Esophagus muscularis mucosa (tissue), 4 donors: ENCODE results near the gene C11orf21.

ENCODE experiments used
- EP300 ChIP-seq: sonication (generic); formaldehyde crosslinking; IDR thresholded peaks from one replicate; pipeline ENCODE4 v1.6.1; 2017; ENCODE audit warnings: antibody characterized with exemption
- POLR2A ChIP-seq: fragments of 450-650 bp; IDR thresholded peaks from one replicate; pipeline ENCODE4 v1.6.1; 2017; ENCODE audit warnings: antibody characterized with exemption, moderate library complexity, mild to moderate bottlenecking, low read depth
- POLR2AphosphoS5 ChIP-seq, 2 donors: sonication (generic); formaldehyde crosslinking; IDR thresholded peaks; one replicate each; pipeline ENCODE4 v1.6.1; 2017; ENCODE audit warnings: antibody characterized with exemption in 2 of 2
- TF ChIP-seq, protein P1 (sequence below), 3 experiments: fragments of 200-600 bp in 2 of 3; fragments of 450-650 bp in 1 of 3; sonication (generic) in 2 of 3; IDR thresholded peaks; one replicate each; pipeline ENCODE4 v1.5.1; 2017 to 2019; ENCODE audit warnings: antibody characterized with exemption in 3 of 3, mild to moderate bottlenecking in 2 of 3, moderate library complexity in 1 of 3

DNA sequence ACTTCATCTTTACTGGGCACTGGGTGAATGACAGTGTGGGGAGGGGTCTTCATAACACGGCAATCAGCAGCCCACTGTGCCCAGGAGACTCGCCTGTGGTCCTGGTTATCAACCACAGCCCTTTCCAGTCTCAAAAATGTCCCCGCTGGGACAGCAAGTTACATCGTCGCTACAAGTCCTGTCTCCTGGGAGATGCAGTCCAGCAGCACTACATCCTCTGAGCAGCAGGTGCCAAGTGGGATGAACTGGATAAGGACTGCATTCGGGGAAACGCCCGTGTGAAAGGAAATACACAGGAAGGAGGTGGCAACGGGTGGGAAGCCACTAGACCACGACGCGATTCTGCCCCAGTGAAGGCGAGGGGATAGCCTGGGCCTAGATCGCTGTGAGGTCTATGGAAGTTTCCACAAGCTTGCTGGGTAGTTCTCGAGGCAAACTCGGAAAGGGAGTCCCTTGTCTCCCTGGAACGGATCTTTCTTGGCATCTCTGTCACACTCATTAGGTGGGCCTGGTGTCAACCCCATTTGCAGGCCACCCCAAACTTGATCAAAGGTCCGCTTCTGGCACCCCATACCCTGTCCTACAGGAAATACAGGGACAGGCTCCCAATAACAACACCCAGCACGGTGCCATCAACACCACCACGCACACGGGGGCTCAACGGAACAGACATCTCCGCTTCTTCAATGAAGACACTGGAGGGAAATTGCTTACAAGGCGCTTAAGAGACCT lies 35.7 kb downstream of the C11orf21 start:
- TF ChIP-seq POLR2A (no peak), EP300 (no peak), POLR2AphosphoS5 (IDR thresholded peaks at IDR 0.05) (no peak)
- TF ChIP-seq, protein P1, sequence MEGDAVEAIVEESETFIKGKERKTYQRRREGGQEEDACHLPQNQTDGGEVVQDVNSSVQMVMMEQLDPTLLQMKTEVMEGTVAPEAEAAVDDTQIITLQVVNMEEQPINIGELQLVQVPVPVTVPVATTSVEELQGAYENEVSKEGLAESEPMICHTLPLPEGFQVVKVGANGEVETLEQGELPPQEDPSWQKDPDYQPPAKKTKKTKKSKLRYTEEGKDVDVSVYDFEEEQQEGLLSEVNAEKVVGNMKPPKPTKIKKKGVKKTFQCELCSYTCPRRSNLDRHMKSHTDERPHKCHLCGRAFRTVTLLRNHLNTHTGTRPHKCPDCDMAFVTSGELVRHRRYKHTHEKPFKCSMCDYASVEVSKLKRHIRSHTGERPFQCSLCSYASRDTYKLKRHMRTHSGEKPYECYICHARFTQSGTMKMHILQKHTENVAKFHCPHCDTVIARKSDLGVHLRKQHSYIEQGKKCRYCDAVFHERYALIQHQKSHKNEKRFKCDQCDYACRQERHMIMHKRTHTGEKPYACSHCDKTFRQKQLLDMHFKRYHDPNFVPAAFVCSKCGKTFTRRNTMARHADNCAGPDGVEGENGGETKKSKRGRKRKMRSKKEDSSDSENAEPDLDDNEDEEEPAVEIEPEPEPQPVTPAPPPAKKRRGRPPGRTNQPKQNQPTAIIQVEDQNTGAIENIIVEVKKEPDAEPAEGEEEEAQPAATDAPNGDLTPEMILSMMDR (IDR thresholded peaks at IDR 0.05): no peak
